SIG-M5 treated with dmso at 0.1 percent for 504 hours (cell line): ENCODE results near the gene CHD9.
"Not testable (repeated sequence)": the region's sequence is repeated elsewhere in the genome, so short reads cannot be mapped to it uniquely, and the experiment has no call there.

Experiments
- DNase-seq: peaks from one replicate; lab custom pipeline; 2025; ENCODE audit not compliant: unreplicated experiment; lab: John Stamatoyannopoulos, UW

CHD9 gene

DNA sequence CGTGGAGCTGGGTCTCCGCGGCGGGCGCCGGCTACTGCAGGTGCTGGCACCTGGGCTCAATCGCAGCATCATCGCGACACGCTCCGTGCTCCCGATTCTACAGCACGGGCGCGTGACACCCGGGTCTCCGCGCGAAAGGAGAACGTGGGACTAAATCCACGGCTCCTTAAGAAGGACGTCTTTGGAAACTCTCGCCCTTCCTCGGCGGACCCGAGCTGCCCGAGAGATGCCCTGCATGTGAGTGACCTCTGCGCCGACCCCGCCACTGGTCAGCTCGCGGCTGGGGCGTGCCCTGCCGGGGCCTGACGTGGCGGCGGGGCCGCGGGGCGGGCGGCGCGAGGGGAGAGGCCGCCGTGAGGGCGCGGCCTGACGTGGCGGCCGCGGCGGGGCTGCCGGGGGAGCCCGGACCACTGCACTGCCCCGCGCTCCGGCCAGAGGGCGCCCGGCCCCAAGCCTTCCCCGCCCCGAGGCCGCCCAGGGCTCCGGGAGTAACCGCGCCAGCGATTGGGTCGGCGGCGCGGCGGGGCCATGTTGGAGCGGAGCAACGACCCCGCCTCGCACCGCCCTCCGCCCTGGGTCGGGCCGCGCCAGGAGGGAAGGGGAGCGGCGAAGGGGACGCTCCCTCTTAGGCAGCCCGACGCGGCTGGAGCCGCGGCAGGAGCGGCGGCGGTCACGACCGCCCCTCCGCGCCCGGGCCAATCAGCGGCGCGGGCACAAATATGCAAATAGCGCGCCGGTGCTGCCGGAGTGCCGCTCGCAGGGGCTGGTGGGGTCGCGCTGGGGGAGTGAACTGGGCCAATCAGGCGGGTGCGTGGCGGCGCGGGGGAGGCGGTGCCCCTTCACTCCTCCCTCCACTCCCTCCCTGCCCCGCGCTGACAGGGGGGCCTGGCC lies 75.6 kb downstream of the CHD9 start:
- peak; percentile 83 for DNase-seq

DNA sequence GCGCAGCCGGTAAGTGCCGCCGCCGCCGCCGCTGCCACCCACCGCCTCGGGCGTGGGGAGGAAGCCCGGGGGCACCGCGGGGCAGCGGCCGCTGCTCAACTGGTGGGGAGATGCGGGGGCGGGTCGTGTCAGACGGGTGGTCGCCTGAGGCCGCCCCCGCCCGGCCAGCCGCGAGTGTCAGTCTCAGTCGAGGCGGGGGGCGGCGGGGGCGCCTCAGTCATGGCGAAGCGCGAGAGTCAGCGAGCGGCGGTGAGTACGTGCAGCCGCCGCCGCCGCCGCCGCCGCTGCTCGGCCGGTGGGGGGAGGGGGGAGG lies 76.2 kb downstream of the CHD9 start:
- peak; percentile 34 for DNase-seq

DNA sequence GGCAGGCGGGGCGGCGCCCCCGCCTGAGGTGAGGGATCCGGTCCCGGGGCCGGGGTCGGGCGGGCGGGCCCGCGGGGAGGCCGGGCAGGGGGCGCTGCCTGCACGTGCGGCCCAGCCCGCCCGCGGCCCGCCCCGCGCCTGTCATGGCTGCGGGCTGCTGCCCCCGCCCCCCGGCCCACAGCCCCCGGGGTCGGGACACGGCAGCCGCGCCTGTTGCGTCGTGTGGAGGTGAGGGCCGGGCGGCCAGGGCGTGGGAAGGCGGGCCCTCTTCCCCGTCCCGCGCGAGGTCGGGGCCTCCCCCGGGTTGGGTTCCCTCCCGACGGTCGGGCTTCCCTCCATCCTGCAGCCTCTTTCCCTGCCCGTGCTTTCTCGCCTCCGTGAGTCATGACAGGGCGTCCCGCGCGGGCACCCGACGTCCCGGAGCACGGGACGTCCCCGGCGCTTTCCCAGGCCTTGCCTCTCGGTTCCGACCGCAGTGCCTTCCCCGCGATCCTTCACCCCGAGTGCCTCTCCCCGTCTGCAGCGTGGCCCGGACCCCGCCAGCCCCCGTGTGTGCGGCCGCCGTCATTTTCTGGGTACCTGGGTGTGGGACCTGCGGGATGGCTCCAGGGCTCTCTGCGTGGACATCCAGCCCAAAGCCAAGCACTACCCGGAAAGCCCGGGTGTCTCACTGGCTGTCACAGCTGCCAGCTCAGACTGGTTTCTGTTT lies 76.7 kb downstream of the CHD9 start:
- no peak for DNase-seq

DNA sequence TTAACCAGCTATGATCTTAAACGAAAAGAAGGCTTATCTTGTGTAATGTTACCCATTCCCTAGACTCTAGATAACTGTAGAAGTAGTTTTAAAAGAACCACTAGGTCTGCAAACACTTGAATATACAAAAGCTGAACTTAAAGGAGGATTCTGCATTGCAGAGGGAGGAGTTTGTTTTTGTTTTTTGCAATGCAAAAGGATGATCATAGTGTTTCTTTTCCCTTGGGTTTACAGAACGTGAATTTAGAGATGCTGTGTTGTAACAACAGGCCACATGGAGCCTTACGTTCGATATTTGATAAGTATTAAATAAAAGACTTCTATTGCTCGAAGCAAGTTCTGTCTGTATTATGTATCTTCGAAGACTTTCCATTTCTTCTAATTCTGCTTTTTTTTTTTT lies 77.6 kb downstream of the CHD9 start:
- DNase-seq, result no peak

DNA sequence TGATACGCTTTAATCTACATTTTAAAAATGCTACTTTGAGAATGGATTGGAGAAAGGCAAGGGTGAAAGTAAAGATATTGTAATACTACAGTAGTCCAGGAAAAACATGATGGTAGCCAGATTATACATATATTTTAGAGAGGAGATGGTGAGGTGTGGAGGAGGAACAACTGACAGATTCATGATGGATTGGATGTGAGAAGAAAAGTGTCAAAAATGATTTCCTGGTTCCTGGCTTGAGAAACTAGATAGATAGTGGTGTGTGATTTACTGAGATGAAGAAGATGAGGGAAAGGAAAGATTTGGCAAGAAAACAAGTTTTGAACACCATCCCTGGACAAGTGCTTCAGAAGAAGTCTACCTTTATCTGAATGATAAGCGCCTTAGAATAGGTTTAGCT lies 80.5 kb downstream of the CHD9 start:
- DNase-seq, result no peak

DNA sequence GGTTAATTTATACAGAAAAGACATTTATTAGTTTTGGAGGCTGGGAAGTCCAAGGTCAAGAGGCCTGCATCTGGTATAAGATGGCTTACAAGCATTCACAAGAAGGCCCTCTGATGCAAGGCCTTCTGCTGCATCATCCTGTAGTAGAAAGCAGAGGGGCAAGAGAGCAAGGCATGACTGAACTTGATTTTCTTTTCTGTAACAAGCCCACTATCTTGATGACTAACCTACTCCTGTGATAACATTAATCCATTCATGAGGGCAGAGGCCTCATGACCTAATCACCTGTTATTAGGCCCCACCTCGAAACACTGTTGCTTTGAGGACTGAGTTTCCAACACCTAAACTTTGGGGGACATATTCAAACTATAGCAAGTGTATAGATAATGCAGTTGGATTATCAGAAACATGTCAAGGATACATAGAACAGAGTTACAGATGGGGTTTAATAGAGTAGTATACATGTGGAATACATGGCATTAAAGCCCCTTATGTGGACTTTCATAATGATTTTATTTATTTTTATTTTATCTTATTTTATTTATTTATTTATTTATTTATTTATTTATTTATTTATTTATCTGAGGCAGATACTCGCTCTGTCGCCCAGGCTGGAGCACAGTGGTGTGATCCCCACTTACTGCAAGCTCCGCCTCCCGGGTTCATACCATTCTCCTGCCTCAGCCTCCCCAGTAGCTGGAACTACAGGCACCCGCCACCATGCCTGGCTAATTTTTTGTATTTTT lies 88.2 kb downstream of the CHD9 start:
- DNase-seq, result no peak

DNA sequence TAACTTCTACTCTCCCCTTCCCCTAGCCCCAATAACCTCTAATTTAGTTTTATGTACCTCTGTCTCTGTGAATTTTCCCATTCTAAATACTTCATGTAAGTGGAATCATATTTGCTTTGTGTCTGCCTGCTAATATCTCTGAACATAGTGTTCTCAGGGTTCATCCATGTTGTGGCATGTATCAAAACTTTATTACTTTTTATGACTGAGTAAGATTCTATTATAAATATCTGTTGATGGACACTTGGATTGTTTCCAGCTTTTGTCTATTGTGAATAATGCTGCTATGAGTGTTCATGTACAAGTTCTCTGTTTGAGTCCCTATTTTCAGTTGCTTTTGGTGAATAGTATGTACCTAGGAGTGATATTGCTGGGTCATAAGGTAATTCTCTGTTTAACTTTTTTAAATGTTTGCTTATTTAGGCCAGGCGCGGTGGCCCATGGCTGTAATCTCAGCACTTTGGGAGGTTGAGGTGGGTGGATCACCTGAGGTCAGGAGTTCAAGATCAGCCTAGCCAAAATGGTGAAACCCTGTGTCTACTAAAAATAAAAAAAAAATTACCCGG lies 92.8 kb downstream of the CHD9 start:
- no peak for DNase-seq

DNA sequence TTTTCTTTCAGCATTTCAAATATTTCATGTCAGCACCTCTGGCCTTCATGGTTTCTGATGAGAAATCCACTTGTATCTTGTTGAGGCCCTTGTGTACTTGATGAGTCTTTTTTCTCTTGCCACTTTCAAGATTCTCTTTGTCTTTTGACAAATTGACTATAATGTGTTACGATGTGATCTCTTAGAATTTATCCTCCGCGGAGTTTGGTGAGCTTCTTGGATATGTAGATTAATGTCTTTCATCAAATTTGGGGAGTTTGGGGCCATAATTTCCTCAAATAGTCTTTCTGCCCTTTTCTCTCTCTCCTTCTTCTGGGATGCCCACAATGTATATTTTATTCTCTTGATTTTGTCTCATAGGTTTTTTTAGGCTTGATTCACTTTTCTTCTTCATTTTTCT lies 96.0 kb downstream of the CHD9 start:
- no peak for DNase-seq

DNA sequence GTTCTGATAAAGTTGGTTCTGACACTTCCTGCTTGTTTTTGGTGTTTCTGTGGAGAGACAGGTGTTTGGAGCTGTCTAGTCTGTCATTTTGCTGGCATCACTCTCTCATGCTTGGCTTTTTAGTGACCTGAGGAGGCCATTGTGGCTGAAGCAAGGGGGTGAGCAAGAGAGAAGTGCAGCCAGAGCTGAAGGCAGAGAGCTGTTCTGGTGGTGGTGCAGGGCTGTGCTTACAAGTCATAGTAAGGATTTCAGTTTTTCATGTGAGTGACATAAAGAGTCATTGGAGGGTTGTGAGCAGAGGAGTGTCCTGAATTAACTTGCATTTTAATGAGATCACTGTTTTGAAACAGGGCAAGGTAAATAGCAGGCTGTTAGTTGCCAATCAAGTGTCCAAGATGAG lies 97.5 kb downstream of the CHD9 start:
- no peak for DNase-seq

DNA sequence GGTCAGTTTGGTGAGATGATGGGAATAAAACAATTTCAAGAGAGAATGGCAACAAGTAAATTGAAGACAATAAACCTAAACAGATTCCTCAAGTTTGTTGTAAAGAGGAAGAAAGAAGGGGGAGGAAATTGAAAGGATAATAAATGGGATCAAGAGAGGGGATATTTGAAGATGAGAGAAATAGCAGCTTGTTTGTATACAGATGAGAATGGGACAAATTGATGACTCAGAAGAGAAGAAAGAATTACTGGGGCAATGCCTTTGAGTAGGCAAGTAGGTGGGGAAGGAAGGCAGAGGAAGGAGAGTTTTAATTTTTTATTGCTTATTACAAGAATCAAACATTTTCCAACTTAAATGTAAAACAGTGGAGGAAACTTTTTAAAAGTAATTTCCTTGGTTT lies 98.3 kb downstream of the CHD9 start:
- DNase-seq, result no peak

DNA sequence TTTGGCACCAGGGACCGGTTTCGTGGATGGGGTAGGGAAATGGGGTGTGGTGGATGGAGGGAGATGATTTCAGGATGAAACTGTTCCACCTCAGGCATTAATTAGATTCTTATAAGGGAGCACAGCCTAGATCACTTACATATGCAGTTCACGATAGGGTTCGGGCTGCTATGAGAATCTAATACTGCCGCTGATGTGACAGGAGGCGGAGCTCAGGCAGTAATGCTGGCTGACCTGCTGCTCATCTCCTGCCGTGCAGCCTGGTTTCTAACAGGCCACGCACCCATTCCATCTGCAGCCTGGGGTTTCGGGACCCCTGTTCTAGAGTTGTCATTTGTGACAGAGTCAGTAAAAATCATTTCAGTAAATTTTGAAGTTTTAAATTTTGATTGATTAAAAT lies 99.7 kb downstream of the CHD9 start:
- no peak for DNase-seq

DNA sequence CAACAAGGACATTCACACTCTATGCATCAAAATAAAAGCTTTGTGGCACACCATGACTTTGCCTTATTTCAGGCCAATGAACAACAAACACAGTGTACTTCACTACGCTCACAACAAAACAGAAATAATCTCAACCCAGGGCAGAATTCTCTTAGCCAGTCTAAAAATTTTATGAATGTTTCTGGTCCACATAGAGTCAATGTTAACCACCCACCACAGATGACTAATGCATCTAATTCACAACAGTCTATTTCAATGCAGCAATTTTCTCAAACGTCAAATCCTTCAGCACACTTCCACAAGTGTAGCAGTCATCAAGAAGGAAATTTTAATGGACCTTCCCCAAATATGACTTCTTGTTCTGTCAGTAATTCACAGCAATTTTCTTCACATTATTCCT lies 101.7 kb downstream of the CHD9 start:
- no peak for DNase-seq

DNA sequence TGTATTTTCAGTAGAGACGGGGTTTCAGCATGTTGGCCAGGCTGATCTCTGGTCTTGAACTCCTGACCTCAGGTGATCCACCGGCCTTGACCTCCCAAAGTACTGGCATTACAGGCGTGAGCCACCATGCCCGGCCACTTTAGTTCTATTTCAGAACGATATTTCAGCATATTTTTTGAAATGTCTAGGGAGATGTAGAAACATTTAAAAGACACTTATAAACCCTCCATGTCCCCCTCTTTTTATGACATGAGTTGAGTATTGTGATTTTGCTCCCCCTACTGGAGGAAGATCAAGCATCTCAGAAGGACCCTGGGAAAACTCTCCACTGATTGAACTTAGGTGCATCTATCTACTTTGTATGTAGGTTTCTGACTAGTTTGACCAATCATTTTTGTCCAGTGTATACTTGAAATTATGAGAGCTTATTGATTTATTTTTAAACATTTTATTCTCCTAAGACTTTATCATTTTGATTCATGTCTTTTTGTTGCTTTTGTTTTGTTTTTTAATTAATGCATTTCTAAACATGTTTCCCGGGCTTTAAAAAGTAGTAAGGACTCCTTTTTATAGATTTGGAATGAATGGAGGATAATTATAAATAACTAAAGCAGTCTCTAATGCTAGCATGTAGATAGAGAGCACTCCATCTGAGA lies 105.1 kb downstream of the CHD9 start:
- DNase-seq, result peak; percentile 41

DNA sequence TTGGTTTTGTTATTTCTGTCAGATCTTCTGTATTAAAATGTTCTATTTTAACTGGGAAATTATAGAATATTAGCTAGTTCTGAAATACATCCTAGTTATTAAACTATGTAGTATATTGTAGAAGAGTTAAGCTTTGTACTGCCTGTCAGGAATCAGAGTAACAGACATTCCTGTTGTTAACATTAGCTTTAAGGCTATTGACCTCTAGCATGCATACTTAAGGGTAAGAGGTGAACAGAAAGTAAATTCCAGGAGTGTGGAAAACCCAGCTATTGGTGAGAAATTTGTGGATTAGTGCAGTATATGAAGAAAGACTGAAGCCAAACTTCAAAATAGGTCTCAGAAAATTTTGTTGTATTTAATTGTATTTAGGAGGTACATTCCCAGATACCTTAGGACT lies 111.3 kb downstream of the CHD9 start:
- no peak for DNase-seq

DNA sequence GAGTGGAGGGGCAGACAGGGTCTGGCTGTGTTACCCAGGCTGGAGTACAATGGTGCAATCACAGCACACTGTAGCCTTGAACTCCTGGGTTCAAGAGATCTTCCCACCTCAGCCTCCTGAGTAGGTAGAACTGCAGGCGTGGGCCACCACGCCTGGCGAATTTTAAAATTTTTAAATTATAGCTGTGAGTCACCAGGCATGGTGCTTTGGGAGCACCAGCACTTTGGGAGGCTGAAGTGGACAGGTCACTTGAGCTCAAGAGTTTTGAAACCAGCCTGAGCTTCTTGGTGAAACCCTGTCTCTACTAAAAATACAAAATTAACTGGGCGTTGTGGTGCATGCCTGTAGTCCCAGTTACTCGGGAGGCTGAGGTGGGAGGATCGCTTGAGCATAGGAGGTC lies 114.0 kb downstream of the CHD9 start:
- no peak for DNase-seq

DNA sequence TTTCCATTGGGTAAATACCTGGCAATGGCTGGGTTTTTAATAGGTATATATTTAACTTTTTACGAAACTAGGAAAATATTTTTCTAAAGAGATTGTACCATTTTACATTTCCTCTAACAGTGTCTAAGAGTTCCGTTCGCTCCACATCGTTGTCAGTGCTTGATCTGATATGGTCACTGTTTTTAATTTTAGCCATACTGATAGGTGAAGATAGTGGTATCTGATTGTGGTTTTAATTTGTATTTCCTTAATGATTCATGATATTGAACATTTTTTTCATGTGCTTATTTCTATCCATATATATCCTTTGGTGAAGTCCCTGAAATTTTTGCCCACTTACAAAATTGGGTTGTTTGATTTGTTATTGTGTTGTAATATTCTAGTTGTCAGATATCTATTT lies 117.7 kb downstream of the CHD9 start:
- no peak for DNase-seq

DNA sequence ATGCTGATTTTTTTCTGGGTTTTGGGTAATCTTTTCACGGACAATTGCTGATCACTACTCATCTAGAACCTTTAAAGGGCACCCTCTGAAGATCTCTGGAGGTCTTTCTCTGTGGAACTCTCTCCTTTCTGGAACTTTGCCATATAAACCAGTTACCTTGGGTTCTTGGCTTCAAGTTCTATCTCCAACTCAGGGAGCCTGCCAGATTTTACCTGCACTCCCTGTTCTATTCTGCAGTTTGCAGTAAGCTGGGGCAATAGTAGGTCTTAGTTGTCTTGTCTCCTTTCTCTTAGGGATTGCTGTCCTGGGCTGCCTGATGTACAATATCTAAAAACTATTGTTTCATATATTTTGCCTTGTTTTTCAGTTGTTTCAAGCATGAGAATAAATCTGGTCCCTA lies 120.3 kb downstream of the CHD9 start:
- no peak for DNase-seq

DNA sequence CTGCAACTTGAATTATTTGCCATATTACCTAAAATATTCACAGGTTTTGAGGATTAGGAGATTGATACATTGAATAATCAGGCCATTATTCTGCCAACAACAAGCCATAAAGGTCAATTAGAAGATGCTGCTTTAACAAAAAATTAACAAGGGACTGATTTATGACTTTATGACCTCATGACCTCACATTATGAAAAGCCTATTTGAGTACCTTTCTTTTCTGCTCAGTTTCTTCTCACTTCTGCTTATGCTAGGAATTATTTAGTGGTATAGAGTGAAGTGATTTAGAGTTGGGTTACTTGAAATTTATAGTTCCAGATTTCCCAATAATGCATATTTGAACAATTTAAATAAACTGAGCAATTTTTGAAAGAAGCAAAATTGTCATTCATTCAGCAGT lies 121.6 kb downstream of the CHD9 start:
- DNase-seq, result no peak

DNA sequence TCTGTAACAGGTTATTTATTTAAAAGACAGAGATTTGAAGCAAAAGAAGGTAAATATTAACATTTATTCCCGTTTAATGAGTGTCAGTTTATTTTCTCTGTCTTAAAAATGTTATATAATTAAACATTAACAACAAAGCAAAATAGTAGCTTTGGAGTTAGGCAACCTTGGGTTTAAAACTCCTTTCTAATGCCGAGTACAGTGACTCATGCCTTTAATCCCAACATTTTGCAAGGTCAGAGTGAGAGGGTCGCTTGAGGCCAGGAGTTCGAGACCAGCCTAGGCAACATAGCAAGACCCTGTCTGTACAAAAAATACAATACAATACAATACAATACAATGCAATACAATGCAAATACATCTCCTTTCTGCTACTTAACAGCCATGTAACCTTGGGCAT lies 128.7 kb downstream of the CHD9 start:
- DNase-seq, result no peak

DNA sequence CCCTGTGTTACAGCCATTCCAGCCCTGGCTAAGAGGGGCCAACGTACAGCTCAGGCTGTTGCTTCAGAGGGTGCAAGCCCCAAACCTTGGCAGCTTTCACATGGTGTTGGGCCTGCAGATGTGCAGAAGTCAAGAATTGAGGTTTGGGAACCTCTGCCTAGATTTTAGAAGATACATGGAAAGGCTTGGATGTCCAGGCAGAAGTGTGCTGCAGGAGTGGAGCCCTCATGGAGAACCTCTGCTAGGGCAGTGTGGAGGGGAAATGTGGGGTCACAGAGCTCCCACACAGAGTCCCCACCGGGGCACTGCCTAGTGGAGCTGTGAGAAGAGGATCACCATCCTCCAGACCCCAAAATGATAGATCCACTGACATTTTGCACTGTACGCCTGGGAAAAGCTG lies 130.9 kb downstream of the CHD9 start:
- DNase-seq, result not testable (repeated sequence)

DNA sequence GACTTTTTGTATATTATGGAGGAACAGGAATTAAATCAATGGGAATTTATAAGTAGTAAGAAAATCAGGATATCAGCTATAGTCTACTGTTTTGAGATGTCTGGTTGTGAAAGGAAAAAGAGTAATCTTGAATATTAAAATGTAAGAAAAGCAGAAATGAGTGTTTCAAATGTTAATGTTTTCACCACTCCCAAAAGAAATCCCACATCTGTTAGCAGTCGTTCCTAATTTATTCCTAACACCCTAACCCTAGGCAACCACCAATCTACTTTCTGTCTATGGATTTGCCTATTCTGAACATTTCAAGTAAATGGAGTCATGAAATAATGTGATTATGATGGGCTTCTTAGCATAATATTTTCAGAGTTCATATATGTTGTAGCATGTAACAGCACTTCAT lies 133.0 kb downstream of the CHD9 start:
- DNase-seq, result no peak
